K562 treated with DMSO at 1 percent for 12 hours (cell line): ENCODE data around the gene ANGEL2. TPM values are rescaled to one million over a fixed set of nuclear protein-coding genes. Genes with fewer than 3 reads are reported as not detected.

Experiments used
- total RNA-seq: library from RNA; unstranded; fragments of 300-600 nt; gene quantifications from 2 replicates; pipeline ENCODE4 v1.2.3, GENCODE V29; 2022; ENCODE audit not compliant: insufficient read depth

The ANGEL2 gene
- 3.7 and 20.5 TPM in 2 replicates for total RNA-seq

GRCh38 chr1:213015099-213016050 is at the start of gene ANGEL2:
Gene ANGEL2, minus strand, starts transcription at chr1:213015867. Its CDS starts 196 bp downstream, at chr1:213015671.

GRCh38 chr1:213051127-213051880 is 35.6 kb upstream of the ANGEL2 start, which contains the start of gene RPS6KC1:
Gene RPS6KC1, plus strand, starts transcription at chr1:213051241. Its CDS starts 164 bp downstream, at chr1:213051405.

GRCh38 chr1:212950243-212951125 is 65.2 kb downstream of the ANGEL2 start, which contains the start of gene VASH2:
Gene VASH2, plus strand, starts transcription at chr1:212950541. Its CDS starts 1,002 bp downstream, at chr1:212951543.

Other genes starting within 250 kb of the ANGEL2 start
- gene NSL1, start 224.1 kb downstream of the ANGEL2 start, total RNA-seq, result 29.8 and 47.4 TPM in 2 replicates
- gene TATDN3, start 224.0 kb downstream of the ANGEL2 start, total RNA-seq, result 23.1 and 36.7 TPM in 2 replicates
- not detected in 2 replicates for gene SPATA45, start 168.2 kb downstream of the ANGEL2 start, total RNA-seq
- gene FLVCR1, start 157.6 kb downstream of the ANGEL2 start, total RNA-seq, result 1.7 and 7.7 TPM in 2 replicates
- gene VASH2, start 65.3 kb downstream of the ANGEL2 start, total RNA-seq, result not detected in 2 replicates
- gene RPS6KC1, start 35.4 kb upstream of the ANGEL2 start, total RNA-seq, result 7.9 and 21.0 TPM in 2 replicates